Brain microvascular endothelial cell (primary cell): ENCODE data around the gene TLX2.
"Not testable (repeated sequence)": the region's sequence is repeated elsewhere in the genome, so short reads cannot be mapped to it uniquely, and the experiment has no call there.

Experiments used
- DNase-seq: peaks from one replicate; pipeline ENCODE4 v3.0.0-alpha.2; 2020
- H3K27ac ChIP-seq: fragments of 250-450 bp; sonication (Bioruptor Pico); 2 replicates; pipeline ENCODE4 v1.5.1; 2020; ENCODE audit warnings: mild to moderate bottlenecking, moderate library complexity
- H3K27me3 ChIP-seq: fragments of 250-450 bp; sonication (Bioruptor Pico); replicated peaks from 2 replicates; pipeline ENCODE4 v1.5.1; 2020; ENCODE audit warnings: mild to moderate bottlenecking
- H3K36me3 ChIP-seq: fragments of 250-450 bp; sonication (Bioruptor Pico); replicated peaks from 2 replicates; pipeline ENCODE4 v1.5.1; 2020; ENCODE audit warnings: mild to moderate bottlenecking
- H3K4me3 ChIP-seq: 2 replicates; pipeline ENCODE4 v1.5.1; 2011; ENCODE audit warnings: low read depth, mild to moderate bottlenecking, control low read depth, low read length, moderate library complexity
- in situ Hi-C: cut with HindIII; loops from 2 replicates; pipeline ENCODE4 v1.10.0; 2017; ENCODE audit warnings: low sequenced_read_pairs, low pct_ligation_motif_present
- TF ChIP-seq, protein P1 (sequence below): IDR thresholded peaks from 2 replicates; pipeline ENCODE4 v1.5.1; 2011; ENCODE audit warnings: low read depth, mild to moderate bottlenecking, moderate library complexity, low read length, control low read depth, inconsistent platforms; ENCODE audit errors: missing control alignments

TLX2 gene

DNA sequence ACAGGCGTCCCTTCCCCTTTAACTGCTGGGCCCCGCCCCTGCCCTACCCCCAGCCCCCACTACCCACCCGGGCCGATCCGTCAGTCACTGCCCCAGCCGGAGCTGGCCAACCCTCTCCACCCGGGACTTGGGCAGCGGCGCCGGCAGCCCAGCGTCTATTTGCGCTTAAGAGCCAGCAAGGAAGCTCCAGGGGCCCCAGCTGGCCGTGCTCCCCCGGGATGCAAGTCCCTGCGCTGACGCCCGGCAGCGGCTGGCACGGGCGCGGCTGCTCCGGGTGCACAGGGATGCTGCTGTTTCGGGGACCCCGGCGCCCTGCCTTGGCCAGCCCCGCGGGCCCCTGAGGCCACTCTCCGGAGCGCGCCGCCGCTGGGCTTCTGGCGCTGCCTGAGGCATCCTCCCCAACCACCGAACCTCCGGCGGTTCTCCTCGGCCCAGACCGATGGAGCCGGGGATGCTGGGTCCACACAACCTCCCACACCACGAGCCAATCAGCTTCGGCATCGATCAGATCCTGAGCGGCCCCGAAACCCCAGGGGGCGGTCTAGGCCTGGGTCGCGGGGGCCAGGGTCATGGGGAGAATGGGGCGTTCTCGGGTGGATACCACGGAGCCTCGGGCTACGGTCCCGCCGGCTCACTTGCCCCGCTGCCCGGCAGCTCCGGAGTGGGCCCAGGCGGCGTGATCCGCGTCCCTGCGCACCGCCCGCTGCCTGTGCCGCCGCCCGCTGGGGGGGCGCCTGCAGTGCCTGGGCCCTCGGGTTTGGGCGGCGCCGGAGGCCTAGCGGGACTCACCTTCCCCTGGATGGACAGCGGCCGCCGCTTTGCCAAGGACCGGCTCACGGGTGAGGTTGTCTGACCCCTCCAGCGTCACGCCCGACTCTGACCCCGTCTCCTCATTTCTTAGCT is at the start of gene TLX2:
TLX2 (plus strand) TSS at position 83 of the 903 bp plus-strand sequence; CDS start at position 440, 357 bp downstream.
- TF ChIP-seq, protein P1, sequence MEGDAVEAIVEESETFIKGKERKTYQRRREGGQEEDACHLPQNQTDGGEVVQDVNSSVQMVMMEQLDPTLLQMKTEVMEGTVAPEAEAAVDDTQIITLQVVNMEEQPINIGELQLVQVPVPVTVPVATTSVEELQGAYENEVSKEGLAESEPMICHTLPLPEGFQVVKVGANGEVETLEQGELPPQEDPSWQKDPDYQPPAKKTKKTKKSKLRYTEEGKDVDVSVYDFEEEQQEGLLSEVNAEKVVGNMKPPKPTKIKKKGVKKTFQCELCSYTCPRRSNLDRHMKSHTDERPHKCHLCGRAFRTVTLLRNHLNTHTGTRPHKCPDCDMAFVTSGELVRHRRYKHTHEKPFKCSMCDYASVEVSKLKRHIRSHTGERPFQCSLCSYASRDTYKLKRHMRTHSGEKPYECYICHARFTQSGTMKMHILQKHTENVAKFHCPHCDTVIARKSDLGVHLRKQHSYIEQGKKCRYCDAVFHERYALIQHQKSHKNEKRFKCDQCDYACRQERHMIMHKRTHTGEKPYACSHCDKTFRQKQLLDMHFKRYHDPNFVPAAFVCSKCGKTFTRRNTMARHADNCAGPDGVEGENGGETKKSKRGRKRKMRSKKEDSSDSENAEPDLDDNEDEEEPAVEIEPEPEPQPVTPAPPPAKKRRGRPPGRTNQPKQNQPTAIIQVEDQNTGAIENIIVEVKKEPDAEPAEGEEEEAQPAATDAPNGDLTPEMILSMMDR: no peak
- in situ Hi-C loops: no loop called here
- Histone ChIP-seq H3K27me3 (peaks cover 68% of the 10 kb centered on the region), H3K4me3 (no peak within 1 kb of the TSS), H3K36me3 (no peaks in the 10 kb centered on the region), H3K27ac (no peak within 1 kb of the TSS)
- DNase-seq: no peak

DNA sequence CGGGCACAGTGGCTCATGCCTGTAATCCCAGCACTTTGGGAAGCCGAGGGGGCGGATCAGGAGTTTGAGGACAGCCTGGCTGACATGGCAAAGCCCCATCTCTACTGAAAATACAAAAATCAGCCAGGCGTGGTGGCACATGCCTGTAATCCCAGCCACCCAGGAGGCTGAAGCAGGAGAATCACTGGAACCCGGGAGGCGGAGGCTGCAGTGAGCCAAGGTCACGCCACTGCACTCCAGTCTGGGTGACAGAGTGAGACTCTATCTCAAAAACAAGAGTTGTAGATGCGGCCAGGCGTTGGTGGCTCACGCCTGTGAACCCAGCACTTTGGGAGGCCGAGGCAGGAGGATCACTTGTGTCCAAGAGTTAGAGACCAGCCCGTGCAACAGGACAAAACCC is 43.5 kb upstream of the TLX2 start:
- H3K27me3 ChIP-seq, in situ Hi-C loops, DNase-seq, H3K4me3 ChIP-seq, H3K27ac ChIP-seq: not testable (repeated sequence)
- H3K36me3 ChIP-seq: peaks cover 15% of the 10 kb centered on the region

DNA sequence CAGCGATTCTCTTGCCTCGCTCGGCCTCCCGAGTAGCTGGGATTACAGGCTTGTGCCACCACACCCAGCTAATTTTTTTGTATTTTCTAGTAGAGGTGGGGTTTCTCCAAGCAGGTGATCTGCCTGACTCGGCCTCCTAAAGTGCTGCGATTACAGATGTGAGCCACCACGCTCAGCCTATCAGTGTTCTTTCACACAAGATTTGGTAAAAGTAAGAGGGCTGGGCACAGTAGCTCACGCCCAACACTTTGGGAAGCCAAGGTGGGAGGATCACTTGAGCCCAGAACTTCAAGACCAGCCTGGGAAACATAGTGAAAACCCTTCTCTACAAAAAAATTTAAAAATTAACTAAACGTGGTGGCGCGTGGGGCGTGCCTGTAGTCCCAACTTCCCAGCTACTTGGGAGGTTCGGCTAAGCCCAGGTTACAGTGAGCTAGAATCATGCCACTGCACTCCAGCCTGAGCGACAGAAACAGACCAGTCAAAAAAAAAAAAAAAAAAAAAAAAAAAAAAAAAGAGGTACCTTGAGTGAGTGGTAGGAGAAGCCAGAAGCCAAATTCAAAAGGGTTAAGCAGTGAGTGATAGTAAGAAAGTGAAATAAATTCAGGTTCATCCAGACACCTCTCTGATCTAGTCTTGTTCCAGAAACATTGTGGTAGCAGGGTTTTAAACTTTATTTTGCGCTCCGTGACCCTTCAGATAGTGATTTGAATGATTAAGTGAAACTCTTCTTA is 42.8 kb upstream of the TLX2 start:
- H3K27me3 ChIP-seq: no peaks in the 10 kb centered on the region
- DNase-seq: no peak
- H3K4me3 ChIP-seq: peak overlapping the region; percentile 87
- in situ Hi-C loops: no loop called here
- TF ChIP-seq, protein P1: no peak
- H3K27ac ChIP-seq: peak overlapping the region; percentile 64
- H3K36me3 ChIP-seq: peaks cover 15% of the 10 kb centered on the region

DNA sequence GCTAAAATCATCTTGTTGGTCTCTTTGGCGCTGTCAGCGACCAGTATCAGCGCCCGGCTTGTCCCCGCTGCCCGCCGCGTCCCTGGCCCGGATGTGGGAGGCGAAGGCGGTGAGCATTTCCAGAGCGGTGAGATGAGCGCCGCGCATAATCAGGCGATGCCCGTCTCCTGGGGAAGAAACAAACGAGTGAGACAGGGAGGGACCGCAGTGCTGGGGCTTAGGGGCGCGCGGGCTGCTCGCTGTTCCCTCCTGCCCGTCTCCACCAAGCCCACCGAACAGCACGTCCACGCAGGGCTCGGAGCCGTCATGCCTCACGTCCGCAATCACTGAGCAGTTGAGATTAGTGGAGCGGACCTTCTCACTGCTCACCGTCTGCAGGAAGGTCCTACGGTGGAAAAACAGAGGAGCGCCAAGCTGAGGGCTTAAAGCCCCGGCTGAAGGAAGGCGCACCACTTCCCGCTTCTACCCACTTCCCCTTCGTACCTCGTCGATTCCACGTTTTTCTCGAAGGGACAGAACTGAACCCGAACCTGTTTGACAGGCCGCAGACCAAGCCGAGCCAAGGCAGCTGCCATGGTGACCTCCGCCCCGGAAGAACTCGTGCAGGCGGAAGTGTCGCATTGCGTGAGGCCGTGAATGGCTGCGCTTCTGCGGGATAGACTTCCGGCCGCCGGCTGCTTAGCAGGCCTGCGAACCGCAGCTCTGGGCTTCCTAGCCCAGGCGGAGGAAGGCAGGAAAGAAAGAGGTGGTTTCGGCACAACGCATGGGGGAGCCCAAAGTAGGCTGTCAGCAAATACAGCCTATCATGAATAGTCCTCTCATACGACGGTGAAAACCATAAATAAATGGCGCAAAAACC is 41.9 kb upstream of the TLX2 start, which contains the start of gene MRPL53:
MRPL53 (minus strand) TSS at position 595 of the 859 bp plus-strand sequence; CDS start at position 575, 20 bp downstream.
- peak; percentile 91 for DNase-seq
- peaks cover 15% of the 10 kb centered on the region for H3K36me3 ChIP-seq
- TF ChIP-seq, protein P1: no peak
- peak within 1 kb of the TSS; percentile 87 for H3K4me3 ChIP-seq
- in situ Hi-C loops: no loop called here
- H3K27me3 ChIP-seq: no peaks in the 10 kb centered on the region
- peak within 1 kb of the TSS; percentile 64 for H3K27ac ChIP-seq

DNA sequence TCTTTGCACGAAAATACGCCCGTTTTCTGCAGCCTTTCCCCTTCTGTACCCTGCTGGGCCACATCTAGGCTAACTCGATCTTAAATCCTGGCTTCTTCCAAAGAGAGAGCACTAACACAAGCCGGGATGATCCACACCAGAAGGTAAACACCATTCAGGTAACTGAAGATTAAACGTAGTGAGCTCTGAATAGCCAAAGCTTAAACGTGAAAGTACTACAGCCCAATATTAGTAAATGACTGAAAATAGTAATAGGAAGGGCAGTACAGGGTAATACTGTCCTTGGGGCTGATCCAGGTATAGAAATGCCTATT is 41.3 kb upstream of the TLX2 start:
- H3K4me3 ChIP-seq: peak overlapping the region; percentile 87
- peaks cover 15% of the 10 kb centered on the region for H3K36me3 ChIP-seq
- no peak for DNase-seq
- TF ChIP-seq, protein P1: no peak
- no peaks in the 10 kb centered on the region for H3K27me3 ChIP-seq
- in situ Hi-C loops: no loop called here
- peak overlapping the region; percentile 64 for H3K27ac ChIP-seq
